NCI-H2029 treated with DMSO at 0.1 percent for 48 hours (cell line): ENCODE results near the gene ARL16.

ENCODE experiments used
- DNase-seq: peaks from one replicate; lab custom pipeline; 2025; lab: John Stamatoyannopoulos, UW

Gene ARL16

DNA sequence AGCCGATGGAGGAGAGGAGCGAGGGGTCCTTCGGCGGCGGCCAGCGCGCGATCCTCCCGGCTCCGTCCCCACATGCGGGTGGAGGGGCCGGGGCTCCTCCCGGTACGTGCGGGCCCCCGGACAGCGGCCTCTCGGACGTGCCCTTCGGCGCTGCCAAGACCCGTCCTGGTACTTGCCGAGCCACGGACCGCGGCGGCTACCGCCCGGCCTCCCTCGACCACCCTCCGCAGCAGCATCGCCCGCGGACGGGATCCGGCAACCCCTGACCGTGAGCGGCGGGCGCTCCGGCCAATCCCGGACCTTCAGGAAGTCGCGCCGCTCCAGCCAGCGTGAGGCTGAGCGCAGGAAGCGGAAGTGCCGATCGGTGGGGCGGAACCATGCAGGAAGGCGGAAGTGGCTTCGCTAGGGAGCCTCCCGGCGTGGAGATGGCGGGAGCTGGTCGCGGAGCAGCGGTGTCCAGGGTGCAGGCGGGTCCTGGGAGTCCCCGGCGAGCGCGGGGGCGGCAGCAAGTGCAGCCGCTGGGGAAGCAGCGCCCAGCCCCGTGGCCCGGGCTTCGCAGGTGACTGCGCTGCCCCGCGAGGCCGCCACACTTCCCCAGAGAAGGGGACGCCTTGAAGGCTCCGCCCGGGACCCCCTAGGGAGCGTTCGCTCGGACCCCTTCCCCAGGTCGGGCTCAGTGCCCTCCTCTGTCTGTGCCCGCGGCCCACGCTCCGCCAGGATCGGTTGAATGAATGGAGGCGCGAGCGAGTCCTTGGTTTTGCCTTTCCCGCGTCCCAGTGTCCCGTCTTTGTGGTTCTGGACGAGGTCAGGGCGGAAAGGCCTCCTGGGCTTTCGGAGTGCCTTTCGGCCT is 17.0 kb downstream of the ARL16 start, which contains the start of the genes CCDC137 and OXLD1:
Gene CCDC137 (plus strand): TSS at position 396 of the 850 bp plus-strand sequence. CDS start 30 bp downstream, at position 426.
Gene OXLD1 (minus strand): TSS at position 264 of the 850 bp plus-strand sequence. CDS start 28 bp downstream, at position 236.
- DNase-seq = peak; percentile 63

GRCh38 chr17:81666092-81666341 is 17.6 kb downstream of the ARL16 start:
- no peak for DNase-seq

DNA sequence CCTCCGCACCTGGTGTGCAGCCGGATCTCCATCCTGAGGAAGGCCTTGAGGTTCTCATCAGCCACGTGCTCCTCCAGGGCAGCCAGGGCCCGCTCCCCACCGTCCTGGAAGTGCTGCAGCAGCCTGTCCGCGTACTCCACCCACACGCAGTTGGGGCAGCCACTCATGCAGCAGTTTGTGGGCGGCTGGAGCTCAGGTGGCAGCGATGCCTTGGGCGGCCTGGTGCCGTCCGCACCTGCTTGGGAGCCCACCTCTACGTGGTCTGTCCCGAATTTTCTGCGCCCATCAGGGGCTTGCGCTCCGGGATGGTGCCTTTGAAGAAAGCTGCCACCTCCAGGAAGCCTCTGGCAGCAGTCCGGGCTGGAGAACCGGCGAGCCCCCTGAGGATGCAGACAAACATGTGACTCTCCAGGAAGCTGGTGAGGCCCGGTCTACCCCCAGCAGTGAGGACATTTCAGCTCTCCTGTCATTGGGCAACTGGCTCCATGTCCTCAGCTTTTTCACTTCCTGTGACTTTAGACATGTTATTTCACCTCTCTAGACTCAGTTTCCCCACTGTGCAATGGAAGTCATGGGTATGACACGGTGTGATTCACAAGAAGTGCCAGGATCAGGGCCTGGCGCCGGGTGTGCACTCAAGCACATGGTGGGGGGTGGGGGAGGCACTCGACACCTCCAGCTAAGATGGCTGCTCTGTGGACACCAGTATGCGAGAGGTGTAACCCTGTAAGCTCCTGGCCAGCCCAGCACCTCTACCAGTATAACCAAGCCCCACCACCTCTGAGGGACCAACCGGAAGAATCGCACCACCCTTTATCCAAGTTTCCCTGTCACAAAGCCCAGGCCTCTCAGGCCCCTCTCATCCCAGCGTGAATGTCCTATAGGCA is 18.1 kb downstream of the ARL16 start:
- DNase-seq = no peak

DNA sequence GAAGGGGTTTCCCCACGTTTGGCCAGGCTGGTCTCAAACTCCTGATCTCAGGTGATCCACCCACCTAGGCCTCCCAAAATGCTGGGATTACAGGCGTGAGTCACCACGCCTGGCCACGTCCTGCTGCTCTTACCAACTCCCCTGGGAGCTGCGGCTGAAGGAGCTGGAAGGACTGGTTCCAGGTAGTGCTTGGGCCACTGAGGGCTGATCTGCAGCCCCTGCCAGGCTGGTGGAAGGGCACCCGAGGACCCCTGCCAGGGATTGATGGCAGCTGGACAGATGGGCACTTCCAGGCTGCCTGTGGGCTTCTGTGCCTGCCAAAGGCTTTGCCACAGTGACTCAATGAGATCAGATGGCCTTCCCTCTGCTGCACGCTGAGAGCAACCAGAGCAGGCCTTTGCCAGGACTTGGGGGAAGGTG is 19.5 kb downstream of the ARL16 start:
- no peak for DNase-seq

GRCh38 chr17:81662002-81662401 is 21.6 kb downstream of the ARL16 start:
- no peak for DNase-seq

GRCh38 chr17:81660441-81660840 is 23.2 kb downstream of the ARL16 start:
- DNase-seq = no peak

GRCh38 chr17:81659038-81659437 is 24.6 kb downstream of the ARL16 start:
- DNase-seq = no peak

DNA sequence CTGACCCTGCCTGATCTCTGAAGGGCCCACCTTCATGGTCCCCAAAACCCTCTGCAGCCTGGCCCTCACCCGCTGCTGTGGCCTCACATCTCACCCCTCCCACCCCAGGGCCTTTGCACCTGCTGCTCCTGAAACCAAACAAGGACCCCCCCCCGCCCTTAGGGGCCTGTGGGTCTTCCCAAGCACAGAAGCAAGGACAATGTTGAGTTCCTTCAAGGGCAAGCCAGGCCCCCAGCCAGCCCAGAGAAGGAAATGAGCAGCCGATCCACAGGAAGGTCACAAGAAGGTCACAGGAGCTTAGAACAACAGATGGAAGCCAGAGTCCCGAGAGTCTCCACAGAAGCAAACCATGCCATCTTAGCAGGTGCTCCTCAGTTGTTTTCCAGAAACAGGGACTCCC is 26.8 kb downstream of the ARL16 start:
- DNase-seq = no peak

DNA sequence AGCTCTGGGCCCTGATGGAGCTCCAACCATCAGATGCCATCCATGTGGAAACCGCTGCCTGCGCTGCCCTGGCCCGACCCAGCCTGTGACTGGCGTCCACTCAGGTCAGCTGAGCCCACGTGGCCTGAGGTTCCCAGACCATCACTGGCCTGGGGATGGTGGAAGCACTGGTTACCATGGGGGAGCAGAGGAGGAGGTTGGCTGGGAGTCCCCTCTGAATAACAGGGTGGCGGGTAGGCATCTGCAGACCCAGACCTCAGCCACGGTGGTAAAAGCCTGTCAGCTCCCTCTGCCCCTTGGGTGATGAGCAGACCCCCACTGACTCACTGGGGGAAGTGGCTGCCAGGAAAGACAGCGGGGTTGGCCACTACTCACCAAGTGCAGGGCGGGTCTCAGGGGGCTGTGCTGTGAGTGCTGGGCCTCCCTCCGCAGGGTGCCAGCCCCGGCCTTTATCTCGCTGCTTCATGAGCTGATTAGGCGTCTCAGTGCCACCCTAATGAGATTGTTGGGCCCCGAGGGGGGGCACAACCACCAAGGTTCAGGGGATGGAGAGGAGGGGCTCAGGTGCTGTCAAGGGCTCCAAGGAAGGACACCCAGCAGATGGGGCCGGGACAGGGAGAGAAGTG is 27.4 kb downstream of the ARL16 start, which contains the start of gene PDE6G:
Gene PDE6G (minus strand): TSS at position 425 of the 626 bp plus-strand sequence. CDS start 3,237 bp downstream, outside the sequence.
- no peak for DNase-seq

- no peak for DNase-seq
Observed at GRCh38 chr17:81655378-81656117, 28.0 kb downstream of the ARL16 start.

DNA sequence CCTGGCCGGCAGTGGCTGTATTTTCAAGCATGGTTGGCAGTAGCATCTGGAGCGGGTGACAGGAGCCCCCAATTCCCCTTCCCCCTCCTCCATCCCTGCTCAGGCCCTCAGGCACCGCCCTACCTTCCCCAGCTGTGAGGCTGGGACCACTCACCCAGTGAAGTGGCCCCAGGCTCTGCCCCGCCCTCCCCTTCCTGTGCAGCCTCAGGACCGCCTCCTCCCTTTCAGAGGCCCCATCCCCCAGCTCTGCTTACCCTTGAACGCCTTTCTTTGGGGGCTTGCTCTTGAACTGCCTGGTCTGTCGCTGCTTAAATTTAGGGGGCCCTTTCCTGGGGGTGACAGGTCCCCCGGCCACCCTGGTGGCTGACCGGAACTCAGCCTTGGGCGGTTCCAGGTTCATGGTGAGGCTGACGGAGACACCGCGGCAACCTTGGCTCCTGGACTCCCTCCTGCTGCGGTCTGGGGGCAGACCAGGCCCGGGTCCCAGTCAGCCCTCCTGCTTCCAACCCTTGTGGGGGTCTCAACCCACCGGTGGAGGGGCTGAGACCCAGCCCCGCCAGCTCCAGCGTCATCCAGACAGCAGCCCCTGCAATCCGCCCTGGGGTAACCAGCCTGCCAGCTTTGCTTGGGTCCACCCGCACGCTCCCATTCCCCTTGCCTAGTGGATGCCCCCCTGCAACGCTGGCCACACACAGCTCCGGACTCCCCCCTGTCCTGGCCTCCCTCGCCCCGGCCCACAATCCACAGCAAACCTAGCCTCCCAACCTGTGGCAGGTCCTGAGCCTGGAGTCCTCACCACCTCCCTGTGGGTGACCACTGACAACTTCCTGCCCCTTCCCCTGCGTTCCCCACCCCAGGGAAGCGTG is 30.5 kb downstream of the ARL16 start:
- DNase-seq = no peak

- no peak for DNase-seq
Observed at GRCh38 chr17:81651692-81652091, 31.9 kb downstream of the ARL16 start.

GRCh38 chr17:81650951-81651350 is 32.6 kb downstream of the ARL16 start:
- DNase-seq = no peak

DNA sequence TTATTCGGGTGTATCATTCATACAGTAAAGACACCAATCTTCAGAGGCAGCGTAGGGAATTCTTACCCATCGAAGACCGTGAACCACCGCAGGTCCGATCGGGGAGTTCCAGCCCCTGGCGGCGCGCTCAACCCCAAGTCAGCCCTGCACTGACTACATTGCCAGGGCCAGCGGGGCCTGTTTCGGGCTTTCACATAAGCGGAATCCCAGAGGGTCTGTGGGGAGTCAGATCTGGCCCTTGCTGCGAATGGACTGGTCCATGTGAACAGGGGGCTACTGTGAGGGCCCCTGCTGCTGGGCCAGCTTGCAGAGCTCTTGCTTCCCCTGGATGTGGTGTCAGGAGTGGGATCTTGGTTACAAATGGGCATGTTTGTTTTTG is 34.9 kb downstream of the ARL16 start:
- DNase-seq = no peak

GRCh38 chr17:81648013-81648706 is 35.4 kb downstream of the ARL16 start:
- no peak for DNase-seq

DNA sequence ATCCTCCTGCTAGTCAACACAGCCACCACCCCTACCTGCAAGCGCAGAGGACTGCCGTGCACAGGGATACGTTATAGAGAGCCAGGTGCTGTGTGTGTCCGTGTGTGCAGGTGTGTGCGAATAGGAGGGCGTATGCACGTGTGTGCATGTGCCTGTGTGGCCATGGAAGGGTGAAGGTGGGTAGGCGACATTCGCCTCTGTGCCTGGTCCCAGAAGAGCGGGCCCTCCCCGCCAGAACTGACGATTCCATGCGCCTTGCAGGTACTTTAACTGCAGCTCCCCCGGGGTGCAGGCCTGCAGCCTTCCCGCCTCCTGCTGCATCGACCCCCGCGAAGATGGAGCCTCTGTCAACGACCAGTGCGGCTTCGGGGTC is 36.0 kb downstream of the ARL16 start:
- no peak for DNase-seq

DNA sequence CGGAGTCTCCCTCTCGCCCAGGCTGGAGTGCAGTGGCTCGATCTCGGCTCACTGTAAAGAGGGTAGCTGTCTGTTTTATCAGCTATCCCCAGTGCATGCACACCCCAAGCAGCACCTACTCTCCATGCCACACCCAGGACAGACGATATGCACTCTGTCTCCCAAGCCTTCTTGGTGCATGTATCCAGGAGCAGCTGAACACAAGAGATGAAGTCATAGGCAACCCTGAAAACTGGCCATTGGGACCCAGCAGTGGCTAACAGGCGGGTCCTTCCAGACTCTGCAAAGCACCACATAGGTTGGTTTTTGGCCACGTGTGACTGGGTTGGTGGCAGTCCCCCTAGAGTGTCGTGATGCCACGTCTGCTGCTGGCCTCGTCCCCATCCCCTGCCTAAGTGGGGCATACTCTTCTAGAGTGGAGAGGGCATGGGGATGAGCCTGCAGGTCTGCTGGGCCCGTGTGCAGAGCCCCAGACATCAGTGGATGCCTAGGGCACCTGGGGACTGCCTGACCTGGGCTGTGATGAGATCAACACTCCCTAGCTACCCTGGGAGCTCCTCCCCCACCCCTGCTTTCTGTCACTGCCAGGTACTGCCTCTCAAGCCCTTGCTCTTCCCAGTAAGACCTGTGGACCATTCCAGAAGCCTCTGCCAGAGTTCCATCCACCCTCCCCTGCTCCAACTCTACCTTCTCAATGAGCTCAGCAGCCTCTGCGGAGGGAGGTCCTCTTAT is 36.6 kb downstream of the ARL16 start:
- DNase-seq = no peak

DNA sequence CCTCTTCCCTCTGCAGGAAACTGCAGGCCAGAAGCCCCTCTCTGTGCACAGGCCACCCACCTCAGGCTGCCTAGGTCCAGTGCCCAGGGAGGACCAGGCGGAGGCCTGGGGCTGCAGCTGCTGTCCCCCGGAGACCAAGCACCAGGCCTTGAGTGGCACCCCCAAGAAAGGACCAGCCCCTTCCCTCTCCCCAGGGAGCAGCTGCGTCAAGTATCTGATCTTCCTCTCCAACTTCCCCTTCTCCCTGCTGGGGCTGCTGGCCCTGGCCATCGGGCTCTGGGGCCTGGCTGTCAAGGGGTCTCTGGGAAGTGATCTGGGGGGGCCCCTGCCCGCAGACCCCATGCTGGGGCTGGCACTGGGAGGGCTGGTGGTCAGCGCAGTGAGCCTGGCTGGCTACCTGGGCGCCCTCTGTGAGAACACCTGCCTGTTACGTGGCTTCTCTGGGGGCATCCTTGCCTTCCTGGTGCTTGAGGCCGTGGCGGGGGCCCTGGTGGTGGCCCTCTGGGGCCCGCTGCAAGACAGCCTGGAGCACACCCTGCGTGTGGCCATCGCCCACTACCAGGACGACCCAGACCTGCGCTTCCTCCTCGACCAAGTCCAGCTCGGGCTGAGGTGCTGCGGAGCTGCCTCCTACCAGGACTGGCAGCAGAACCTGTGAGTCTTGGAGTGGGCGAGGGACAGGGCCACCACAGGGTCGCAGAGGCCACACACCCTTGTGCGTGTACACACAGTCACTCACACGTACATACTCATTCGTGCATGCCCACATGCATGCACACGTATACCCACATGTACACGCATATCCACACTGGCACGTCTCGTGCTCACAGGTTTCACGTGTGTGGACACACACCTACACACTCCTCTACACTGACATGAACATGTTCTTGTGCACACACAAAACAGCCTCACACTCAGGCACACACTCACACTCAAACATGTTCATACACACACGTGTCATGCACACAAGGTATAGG is 38.3 kb downstream of the ARL16 start:
- no peak for DNase-seq
